Uterus (tissue), 4 donors: ENCODE results near the gene TTC16. TPM values are rescaled to one million over a fixed set of nuclear protein-coding genes. Genes with fewer than 3 reads are reported as not detected.

ENCODE experiments used
- DNase-seq, 2 donors: peaks; one replicate each; pipeline ENCODE4 v3.0.0-alpha.2; 2019 to 2020
- H3K27ac ChIP-seq, 2 donors: fragments of 200-600 bp; sonication (generic); 1 replicate in 1 of 2; 2 replicates in 1 of 2; pipeline ENCODE4 v1.5.1; 2016 to 2018
- H3K27me3 ChIP-seq, 2 donors: fragments of 200-600 bp; sonication (generic); one replicate each; pipeline ENCODE4 v1.5.1; 2018 to 2019; ENCODE audit warnings: control low read depth in 1 of 2
- H3K36me3 ChIP-seq, 2 donors: fragments of 200-600 bp; sonication (generic); one replicate each; pipeline ENCODE4 v1.5.1; 2019; ENCODE audit warnings: control low read depth in 1 of 2
- H3K4me1 ChIP-seq, 2 donors: fragments of 200-600 bp; sonication (generic); one replicate each; pipeline ENCODE4 v1.5.1; 2018 to 2019; ENCODE audit warnings: control low read depth in 1 of 2
- H3K4me3 ChIP-seq, 2 donors: fragments of 200-600 bp; sonication (generic); 1 replicate in 1 of 2; 2 replicates in 1 of 2; pipeline ENCODE4 v1.5.1; 2018 to 2019; ENCODE audit warnings: mild to moderate bottlenecking in 1 of 2
- H3K9me3 ChIP-seq, 2 donors: fragments of 200-600 bp; sonication (generic); one replicate each; pipeline ENCODE4 v1.5.1; 2019; ENCODE audit warnings: control low read depth in 1 of 2
- CTCF ChIP-seq, 4 experiments: fragments of 200-600 bp in 2 of 4; fragments of 450-650 bp in 2 of 4; sonication (generic) in 2 of 4; IDR thresholded peaks; one replicate each; pipeline ENCODE4 v1.5.1; 2016 to 2019; ENCODE audit warnings: antibody characterized with exemption in 4 of 4, mild to moderate bottlenecking in 2 of 4, moderate library complexity in 1 of 4
- POLR2A ChIP-seq, 2 donors: fragments of 450-650 bp; IDR thresholded peaks; one replicate each; pipeline ENCODE4 v1.6.1; 2016; ENCODE audit warnings: antibody characterized with exemption in 2 of 2, mild to moderate bottlenecking in 1 of 2, moderate library complexity in 1 of 2
- intact Hi-C: fragments of 100-400 bp; cut with DNase I; formaldehyde crosslinking; loops from one replicate; pipeline ENCODE4 v1.15.1; 2023; ENCODE audit warnings: low total_unique reads
- total RNA-seq, 4 donors: library from RNA; depleted of rRNA in 3 of 4; stranded (reverse); fragments of >200 nt in 3 of 4; gene quantifications; one replicate each; pipeline versions ENCODE4 v1.1.0 to v1.2.4, GENCODE V29; 2014 to 2023
- donor health status: DM: yes; HTN: yes; CAD: no.

TTC16 gene
- total RNA-seq, 4 donors from 2014 or later, result 0.48 to 12.6 (median 0.67) TPM; not detected in 1

- Histone ChIP-seq H3K4me1 (no peaks in the 10 kb centered on the region), H3K9me3 (no peaks in the 10 kb centered on the region), H3K27me3 (no peaks in the 10 kb centered on the region), H3K36me3 (no peaks in the 10 kb centered on the region), H3K27ac (no peak overlapping the region), H3K4me3 (no peak overlapping the region)
- no peak for DNase-seq
- TF ChIP-seq CTCF (IDR thresholded peaks at IDR 0.05) (no peak), POLR2A (IDR thresholded peaks at IDR 0.05) (no peak)
- intact Hi-C loops, result no loop called here
These were observed 33.3 kb upstream of the TTC16 start for GRCh38 chr9:127682351-127683136.

GRCh38 chr9:127683723-127684122 is 32.2 kb upstream of the TTC16 start:
- no peaks in the 10 kb centered on the region for H3K4me1 ChIP-seq
- H3K4me3 ChIP-seq, result no peak overlapping the region
- H3K27me3 ChIP-seq, result no peaks in the 10 kb centered on the region
- no peak for DNase-seq
- H3K9me3 ChIP-seq, result no peaks in the 10 kb centered on the region
- no peak for TF ChIP-seq CTCF (IDR thresholded peaks at IDR 0.05)
- no peak for TF ChIP-seq POLR2A (IDR thresholded peaks at IDR 0.05)
- H3K27ac ChIP-seq, result no peak overlapping the region
- H3K36me3 ChIP-seq, result no peaks in the 10 kb centered on the region
- intact Hi-C loops, result no loop called here

GRCh38 chr9:127684576-127684975 is 31.3 kb upstream of the TTC16 start:
- H3K4me1 ChIP-seq, result no peaks in the 10 kb centered on the region
- H3K4me3 ChIP-seq, result no peak overlapping the region
- DNase-seq, result no peak
- intact Hi-C loops, result no loop called here
- H3K27me3 ChIP-seq, result no peaks in the 10 kb centered on the region
- no peaks in the 10 kb centered on the region for H3K9me3 ChIP-seq
- TF ChIP-seq CTCF (IDR thresholded peaks at IDR 0.05) (no peak), POLR2A (IDR thresholded peaks at IDR 0.05) (no peak)
- H3K27ac ChIP-seq, result no peak overlapping the region
- no peaks in the 10 kb centered on the region for H3K36me3 ChIP-seq

GRCh38 chr9:127686461-127687393 is 29.2 kb upstream of the TTC16 start:
- no peak for DNase-seq
- H3K27ac ChIP-seq, result no peak overlapping the region
- intact Hi-C loops, result no loop called here
- no peaks in the 10 kb centered on the region for H3K27me3 ChIP-seq
- no peaks in the 10 kb centered on the region for H3K36me3 ChIP-seq
- H3K4me1 ChIP-seq, result no peaks in the 10 kb centered on the region
- no peak for TF ChIP-seq CTCF (IDR thresholded peaks at IDR 0.05)
- TF ChIP-seq POLR2A (IDR thresholded peaks at IDR 0.05), result no peak
- no peaks in the 10 kb centered on the region for H3K9me3 ChIP-seq
- no peak overlapping the region for H3K4me3 ChIP-seq
